NCI-H146 treated with DMSO at 0.1 percent for 48 hours (cell line): ENCODE results near the gene PCID2.
"Not testable (repeated sequence)": the region's sequence is repeated elsewhere in the genome, so short reads cannot be mapped to it uniquely, and the experiment has no call there.

Experiments used
- DNase-seq: peaks from one replicate; lab custom pipeline; 2025; ENCODE audit not compliant: unreplicated experiment; lab: John Stamatoyannopoulos, UW

The PCID2 gene

GRCh38 chr13:113208421-113209335 is at the start of gene PCID2:
TSS of gene PCID2 (minus strand) at chr13:113208669. CDS start at chr13:113208634, 35 bp downstream.
- DNase-seq: peak; percentile 74

GRCh38 chr13:113257908-113258307 is 49.4 kb upstream of the PCID2 start:
- DNase-seq: not testable (repeated sequence)

GRCh38 chr13:113252516-113253095 is 44.1 kb upstream of the PCID2 start:
- no peak for DNase-seq

- DNase-seq: no peak
These were observed 37.7 kb upstream of the PCID2 start for GRCh38 chr13:113245849-113246796.

- DNase-seq: no peak
These were observed 35.4 kb upstream of the PCID2 start for GRCh38 chr13:113243847-113244246.

GRCh38 chr13:113241623-113242022 is 33.2 kb upstream of the PCID2 start:
- DNase-seq: not testable (repeated sequence)

GRCh38 chr13:113239986-113240385 is 31.5 kb upstream of the PCID2 start:
- no peak for DNase-seq

GRCh38 chr13:113239357-113239756 is 30.9 kb upstream of the PCID2 start:
- no peak for DNase-seq

- no peak for DNase-seq
These were observed 30.1 kb upstream of the PCID2 start for GRCh38 chr13:113238536-113238935.

- no peak for DNase-seq
These were observed 24.6 kb upstream of the PCID2 start for GRCh38 chr13:113233101-113233500.

- DNase-seq: no peak
These were observed 23.9 kb upstream of the PCID2 start for GRCh38 chr13:113232208-113233003.

GRCh38 chr13:113231306-113232207 is 23.1 kb upstream of the PCID2 start:
- no peak for DNase-seq

GRCh38 chr13:113229791-113230190 is 21.3 kb upstream of the PCID2 start:
- DNase-seq: no peak

GRCh38 chr13:113229161-113229560 is 20.7 kb upstream of the PCID2 start:
- DNase-seq: no peak

- DNase-seq: no peak
These were observed 18.5 kb upstream of the PCID2 start for GRCh38 chr13:113226873-113227450.

- DNase-seq: no peak
These were observed 17.0 kb upstream of the PCID2 start for GRCh38 chr13:113225515-113225914.

- DNase-seq: no peak
These were observed 16.0 kb upstream of the PCID2 start for GRCh38 chr13:113224486-113224885.

GRCh38 chr13:113223070-113223469 is 14.6 kb upstream of the PCID2 start:
- no peak for DNase-seq

- no peak for DNase-seq
These were observed 12.4 kb upstream of the PCID2 start for GRCh38 chr13:113220877-113221276.
